ENCODE measurements around the gene PRRT1. TPM values are rescaled to one million over a fixed set of nuclear protein-coding genes. Genes with fewer than 3 reads are reported as not detected.

PRRT1 gene
- total RNA-seq = 1 to 10 TPM in 3 of 10 donors, under 1 TPM in 7; 0.17 to 1.4 (median 0.49) TPM
- 1 to 10 TPM; 1.1 to 2.9 TPM for polyA plus RNA-seq
- long read RNA-seq, donor 1, partial matches to known transcripts = 1 of 4 reads
- long read RNA-seq, donor 1, other reads (novel, unspliced or antisense) = 0 of 4 reads
- long read RNA-seq, donor 2, partial matches to known transcripts = 0 of 1 reads
- long read RNA-seq, donor 2, other reads (novel, unspliced or antisense) = 0 of 1 reads
- long read RNA-seq, donor 3 = 0 reads

- intact Hi-C loops (cut with DNase I) = loop anchor here in 2 of 10 donors (5.0 kb wide), 1 partner anchor 35 kb away; no protein-coding TSS in a partner anchor
- TF ChIP-seq CTCF (IDR thresholded peaks at IDR 0.05) = no peak
- peak within 1 kb of the TSS in 9 of 10 donors; percentile 83 to 96 (median 92) for H3K27ac ChIP-seq
- 17 to 27% methylated on average over 17 to 21 of the region's 24 CpGs for WGBS, 2 donors
- peaks cover 0 to 75% (median 8%) of the 10 kb centered on the region in 7 donors for H3K27me3 ChIP-seq
- ATAC-seq (no peak), DNase-seq (no peak)
- H3K36me3 ChIP-seq = peaks cover 0 to 24% (median 4%) of the 10 kb centered on the region in 9 donors
- no peaks in the 10 kb centered on the region for H3K9me3 ChIP-seq
- H3K4me3 ChIP-seq = peak within 1 kb of the TSS in 9 of 10 donors; percentile 58 to 91 (median 81)
- H3K4me1 ChIP-seq = peaks cover 6 to 48% (median 30%) of the 10 kb centered on the region in 9 donors
These were observed at the start of gene PRRT1 for GRCh38 chr6:32151863-32152768. TSS of gene PRRT1 (minus strand) at chr6:32151939. CDS start at chr6:32151827, 112 bp downstream.

- peaks cover 0 to 87% (median 5%) of the 10 kb centered on the region in 9 donors for H3K36me3 ChIP-seq
- no peaks in the 10 kb centered on the region for H3K9me3 ChIP-seq
- H3K4me1 ChIP-seq = peaks cover 6 to 29% (median 14%) of the 10 kb centered on the region in 9 donors
- intact Hi-C loops (cut with DNase I) = no loop called here
- no peak for TF ChIP-seq CTCF (IDR thresholded peaks at IDR 0.05)
- no peak overlapping the region for H3K4me3 ChIP-seq
- ATAC-seq (no peak), DNase-seq (no peak)
- 91% methylated on average over 13 of the region's 13 CpGs for WGBS, 2 donors
- H3K27me3 ChIP-seq = peaks cover 0 to 10% (median 0%) of the 10 kb centered on the region in 7 donors
- H3K27ac ChIP-seq = no peak overlapping the region
These were observed 49.2 kb upstream of the PRRT1 start for GRCh38 chr6:32200711-32201475.

- no peak for DNase-seq
- Histone ChIP-seq H3K9me3 (no peaks in the 10 kb centered on the region), H3K4me3 (no peak overlapping the region), H3K27me3 (peaks cover 0 to 10% (median 0%) of the 10 kb centered on the region in 7 donors), H3K36me3 (peaks cover 0 to 77% (median 5%) of the 10 kb centered on the region in 9 donors), H3K4me1 (peaks cover 6 to 41% (median 26%) of the 10 kb centered on the region in 9 donors), H3K27ac (peak overlapping the region in 5 of 10 donors; percentile 98 to 100 (median 100))
- 77 to 85% methylated on average over 17 of the region's 17 CpGs for WGBS, 2 donors
- no peak for ATAC-seq
- intact Hi-C loops (cut with DNase I) = loop anchor here in 2 of 10 donors (5.0 kb wide), 2 partner anchors 43 to 773 kb away; no protein-coding TSS in a partner anchor
- TF ChIP-seq CTCF (IDR thresholded peaks at IDR 0.05) = no peak
These were observed 47.1 kb upstream of the PRRT1 start for GRCh38 chr6:32198866-32199265.
